Neural crest cell (in vitro differentiated cells): ENCODE data around the gene SDK1. TPM values are rescaled to one million over a fixed set of nuclear protein-coding genes. Genes with fewer than 3 reads are reported as not detected.

Experiments used
- DNase-seq: peaks from one replicate; pipeline ENCODE4 v3.0.0; 2021; ENCODE audit warnings: low read depth, mixed read lengths, low spot score
- H3K27ac Mint-ChIP-seq: one replicate; pipeline ENCODE4 v1.8.0; 2021; ENCODE audit warnings: mild to moderate bottlenecking, mixed read lengths; ENCODE audit not compliant: unreplicated experiment
- H3K27me3 Mint-ChIP-seq: 2 replicates; pipeline ENCODE4 v1.8.0; 2021; ENCODE audit warnings: low read depth, mild to moderate bottlenecking, mixed read lengths
- H3K36me3 Mint-ChIP-seq: 2 replicates; pipeline ENCODE4 v1.8.0; 2021; ENCODE audit warnings: low read depth, mild to moderate bottlenecking, mixed read lengths
- H3K4me1 Mint-ChIP-seq: 2 replicates; pipeline ENCODE4 v1.8.0; 2021; ENCODE audit warnings: mixed read lengths
- H3K4me3 Mint-ChIP-seq: one replicate; pipeline ENCODE4 v1.8.0; 2021; ENCODE audit warnings: mild to moderate bottlenecking, mixed read lengths
- H3K9me3 Mint-ChIP-seq: 2 replicates; pipeline ENCODE4 v1.8.0; 2021; ENCODE audit warnings: mixed read lengths
- CTCF ChIP-seq: fragments of 200-600 bp; sonication (generic); conservative IDR thresholded peaks from 2 replicates; pipeline ENCODE4 v1.5.0; 2021; ENCODE audit warnings: antibody characterized with exemption, mild to moderate bottlenecking
- total RNA-seq: library from RNA; stranded (reverse); gene quantifications from 2 replicates; pipeline ENCODE4 v1.2.1, GENCODE V29; 2021

SDK1 gene
- total RNA-seq, 1 donor from 2014 or later = 11.6 TPM

DNA sequence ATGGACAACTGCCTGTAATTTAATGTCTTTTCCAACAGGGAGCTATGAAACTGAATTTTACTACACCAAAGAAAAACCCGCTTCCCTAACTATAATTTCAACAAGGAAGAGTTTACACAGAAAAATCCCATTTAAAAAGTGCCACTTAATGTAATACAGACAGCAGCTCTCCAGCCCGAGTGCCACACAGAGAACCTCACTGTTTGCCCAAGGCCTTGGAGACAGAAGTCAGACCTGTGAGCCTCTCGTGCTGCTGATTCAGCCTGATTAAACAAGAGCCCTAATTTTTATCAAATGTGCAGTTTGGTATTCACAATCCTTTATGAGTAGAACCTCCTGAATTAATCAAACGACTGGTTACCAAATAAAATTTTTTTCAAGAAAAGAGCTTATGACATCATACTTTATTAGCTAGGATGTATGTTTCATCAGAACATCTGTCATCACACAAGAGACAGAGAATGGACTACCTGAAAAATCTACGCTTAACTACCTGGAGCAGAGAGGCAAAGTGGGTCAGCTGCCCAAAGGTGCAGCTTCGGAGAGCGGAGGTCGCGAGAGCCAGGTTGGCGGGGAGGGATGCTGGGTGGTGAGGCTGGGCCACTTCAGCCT, 543.6 kb downstream of the SDK1 start:
- Mint-ChIP-seq H3K36me3 (no peaks in the 10 kb centered on the region), H3K4me3 (no peak overlapping the region), H3K4me1 (no peaks in the 10 kb centered on the region), H3K27me3 (no peaks in the 10 kb centered on the region), H3K9me3 (no peaks in the 10 kb centered on the region), H3K27ac (no peak overlapping the region)
- no peak for DNase-seq
- TF ChIP-seq CTCF = no peak

- no peak for TF ChIP-seq CTCF
- H3K9me3 Mint-ChIP-seq = no peaks in the 10 kb centered on the region
- no peak overlapping the region for H3K27ac Mint-ChIP-seq
- H3K4me3 Mint-ChIP-seq = no peak overlapping the region
- H3K27me3 Mint-ChIP-seq = no peaks in the 10 kb centered on the region
- H3K36me3 Mint-ChIP-seq = no peaks in the 10 kb centered on the region
- DNase-seq = no peak
- no peaks in the 10 kb centered on the region for H3K4me1 Mint-ChIP-seq
Measured at GRCh38 chr7:3846738-3847137, 545.7 kb downstream of the SDK1 start.

DNA sequence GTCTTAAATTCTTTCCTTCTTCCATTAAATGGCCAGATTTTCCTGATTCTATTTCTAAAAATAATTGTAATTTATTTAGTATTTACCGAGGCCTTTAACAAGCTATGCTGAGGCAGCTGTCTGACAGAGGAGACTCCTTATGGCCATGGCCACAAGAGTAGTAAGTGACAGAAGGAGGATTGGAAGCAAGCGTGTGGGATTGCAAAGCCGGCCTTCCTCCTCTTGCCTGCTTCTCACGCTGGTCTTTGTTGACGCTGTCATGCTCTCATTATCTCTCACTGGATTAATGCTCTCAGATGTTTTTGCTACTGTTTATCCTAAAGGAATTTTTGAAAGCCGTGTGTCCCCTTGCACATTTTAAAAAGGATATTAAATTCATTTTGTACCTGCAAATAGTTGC, 546.3 kb downstream of the SDK1 start:
- Mint-ChIP-seq H3K27ac (no peak overlapping the region), H3K4me1 (no peaks in the 10 kb centered on the region), H3K36me3 (no peaks in the 10 kb centered on the region), H3K27me3 (no peaks in the 10 kb centered on the region), H3K9me3 (no peaks in the 10 kb centered on the region), H3K4me3 (no peak overlapping the region)
- no peak for TF ChIP-seq CTCF
- no peak for DNase-seq

DNA sequence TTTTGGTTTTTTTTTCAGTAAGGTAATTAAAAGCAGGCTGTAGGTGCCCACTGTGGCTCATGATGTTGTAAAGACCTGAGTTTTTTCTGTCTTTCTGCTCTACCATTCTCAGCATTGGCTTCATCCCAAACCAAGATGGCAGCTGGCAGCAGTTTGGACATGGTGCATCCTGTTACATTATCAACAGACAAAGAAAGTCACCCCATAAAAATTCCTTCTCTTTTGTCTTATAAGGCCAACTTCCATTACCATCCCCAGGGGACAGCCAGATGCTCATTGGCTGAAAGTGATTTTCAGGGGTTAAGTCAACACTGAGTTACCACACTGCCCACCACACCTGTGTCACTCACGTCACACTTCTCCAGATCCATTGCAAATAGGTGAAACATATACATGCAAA, 558.4 kb downstream of the SDK1 start:
- Mint-ChIP-seq H3K27ac (no peak overlapping the region), H3K4me3 (no peak overlapping the region), H3K4me1 (peaks cover 18% of the 10 kb centered on the region), H3K9me3 (peaks cover 2% of the 10 kb centered on the region), H3K27me3 (no peaks in the 10 kb centered on the region), H3K36me3 (peaks cover 4% of the 10 kb centered on the region)
- no peak for DNase-seq
- TF ChIP-seq CTCF = no peak

DNA sequence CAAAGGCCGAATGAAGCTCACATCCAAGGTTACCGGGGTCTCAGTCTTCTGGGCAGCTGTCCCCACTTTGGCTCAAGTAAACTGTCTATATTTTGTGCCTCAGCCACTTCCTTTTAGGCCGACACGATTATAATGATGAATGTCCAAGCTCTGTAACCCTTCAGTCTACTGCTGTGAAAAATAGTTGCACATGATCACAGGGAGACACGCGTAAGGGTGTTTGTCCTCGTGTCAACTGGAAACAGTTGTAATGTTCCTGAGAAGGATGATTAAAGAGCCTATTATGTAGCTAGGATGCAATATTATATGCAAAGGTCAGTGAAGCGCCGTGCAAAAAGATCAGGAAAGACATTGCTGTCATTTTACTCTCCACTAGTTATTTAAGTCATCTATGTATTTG, 559.9 kb downstream of the SDK1 start:
- TF ChIP-seq CTCF = no peak
- Mint-ChIP-seq H3K36me3 (peaks cover 7% of the 10 kb centered on the region), H3K9me3 (peaks cover 5% of the 10 kb centered on the region), H3K27me3 (no peaks in the 10 kb centered on the region), H3K4me1 (peaks cover 18% of the 10 kb centered on the region), H3K27ac (no peak overlapping the region), H3K4me3 (no peak overlapping the region)
- no peak for DNase-seq
